Activated CD4-positive, alpha-beta memory T cell treated with anti-CD3 and anti-CD28 coated beads for 36 hours (primary cell): ENCODE measurements around the gene FOXE1. TPM values are rescaled to one million over a fixed set of nuclear protein-coding genes. Genes with fewer than 3 reads are reported as not detected.

Experiments
- CTCF ChIA-PET: fragments of 350-600 bp; sonication (Branson Sonifier 250); formaldehyde crosslinking; loops from one replicate; lab custom pipeline; 2021; ENCODE audit warnings: antibody characterized with exemption, inconsistent platforms; lab: Charles Lee
- POLR2A ChIA-PET: fragments of 350-600 bp; sonication (Branson Sonifier 250); formaldehyde crosslinking; loops from one replicate; lab custom pipeline; 2021; ENCODE audit warnings: antibody characterized with exemption; lab: Charles Lee
- DNase-seq: peaks from one replicate; pipeline ENCODE4 v3.0.0-alpha.2; 2020
- H3K27ac Mint-ChIP-seq: one replicate; pipeline ENCODE4 v1.8.0; 2021; ENCODE audit warnings: mixed read lengths
- H3K27me3 Mint-ChIP-seq: one replicate; pipeline ENCODE4 v1.8.0; 2021; ENCODE audit warnings: mixed read lengths
- H3K36me3 Mint-ChIP-seq: one replicate; pipeline ENCODE4 v1.8.0; 2021; ENCODE audit warnings: mixed read lengths
- H3K4me1 Mint-ChIP-seq: one replicate; pipeline ENCODE4 v1.8.0; 2021; ENCODE audit warnings: low read depth, mixed read lengths
- H3K4me3 Mint-ChIP-seq: one replicate; pipeline ENCODE4 v1.8.0; 2021; ENCODE audit warnings: mild to moderate bottlenecking, mixed read lengths
- H3K9me3 Mint-ChIP-seq: one replicate; pipeline ENCODE4 v1.8.0; 2021; ENCODE audit warnings: mixed read lengths
- intact Hi-C: fragments of 100-400 bp; cut with micrococcal nuclease; formaldehyde crosslinking; loops from one replicate; pipeline ENCODE4 v1.15.1; 2023
- total RNA-seq, 2 experiments: library from RNA; stranded (reverse); gene quantifications; one replicate each; pipeline ENCODE4 v1.2.3, GENCODE V29; 2021

Gene FOXE1
- total RNA-seq, 2 experiments from 2014 or later = not detected

DNA sequence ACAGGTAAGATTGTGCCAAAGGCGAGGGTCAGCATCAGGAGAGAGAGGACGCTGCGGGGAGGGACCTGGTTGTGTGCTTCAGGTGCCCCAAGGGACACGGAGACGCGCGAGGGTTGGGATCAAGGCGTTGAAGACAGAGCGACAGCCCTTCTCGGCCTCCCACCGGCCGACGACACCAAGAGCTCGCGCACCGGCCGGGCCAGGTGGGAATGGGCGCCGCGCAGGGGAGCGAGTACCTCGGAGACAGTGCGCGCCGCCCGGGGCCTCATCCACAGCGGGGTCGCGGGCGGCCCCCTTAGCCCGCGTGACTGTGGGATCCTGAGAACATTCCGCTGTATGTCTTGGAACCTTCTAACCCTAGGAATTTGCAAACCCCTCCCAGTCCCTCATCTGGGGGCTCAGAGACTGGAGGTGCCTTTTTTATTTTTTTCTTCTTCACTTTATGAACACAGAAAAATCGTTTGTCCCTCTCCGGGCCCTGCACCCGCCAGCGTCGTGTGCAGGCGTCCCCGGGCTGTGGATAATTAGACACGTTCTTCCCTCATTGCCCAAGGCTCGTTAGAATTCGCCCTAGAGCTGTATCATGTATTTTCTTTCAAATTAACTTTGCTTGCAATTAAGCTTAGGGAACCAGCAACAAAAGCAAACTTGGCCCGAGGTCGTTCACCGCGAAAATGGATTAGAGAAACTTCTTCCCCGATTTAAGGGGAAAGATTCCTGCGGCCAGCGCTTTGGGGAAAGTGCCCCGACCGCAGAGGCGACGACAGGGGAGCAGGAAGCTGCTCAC, 4.8 kb downstream of the FOXE1 start:
- Mint-ChIP-seq H3K27ac (no peak overlapping the region), H3K9me3 (no peaks in the 10 kb centered on the region), H3K36me3 (no peaks in the 10 kb centered on the region), H3K4me1 (peaks cover 13% of the 10 kb centered on the region), H3K4me3 (peak overlapping the region; percentile 17), H3K27me3 (peaks cover 71% of the 10 kb centered on the region)
- CTCF ChIA-PET = interaction anchor here (2.0 kb wide), 1 partner anchor 9 kb away, joined by 6 read pairs; no protein-coding TSS in a partner anchor
- DNase-seq = peak; percentile 27
- intact Hi-C loops = loop anchor here (5.0 kb wide), 1 partner anchor 50 kb away; no protein-coding TSS in a partner anchor
- POLR2A ChIA-PET = no interaction called here

DNA sequence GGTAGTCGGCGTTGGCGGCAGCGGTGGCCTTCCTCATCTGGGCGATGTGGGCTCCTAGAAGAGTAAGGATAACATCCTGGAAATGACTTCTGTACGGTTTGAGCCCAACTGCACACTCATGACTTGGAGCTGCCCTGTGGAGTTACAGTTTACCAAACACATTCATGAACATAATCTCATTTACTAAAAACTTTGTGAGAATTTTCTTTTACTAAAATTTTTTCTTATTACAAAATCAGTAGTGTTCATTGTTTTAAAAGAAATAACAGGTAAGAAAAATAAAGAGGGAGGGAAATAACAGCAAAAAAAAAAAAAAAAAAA, 5.3 kb downstream of the FOXE1 start:
- Mint-ChIP-seq H3K4me3 (peak overlapping the region; percentile 17), H3K27ac (no peak overlapping the region), H3K27me3 (peaks cover 69% of the 10 kb centered on the region), H3K4me1 (peaks cover 13% of the 10 kb centered on the region), H3K36me3 (no peaks in the 10 kb centered on the region), H3K9me3 (no peaks in the 10 kb centered on the region)
- ChIA-PET POLR2A (no interaction called here), CTCF (interaction anchor here (2.0 kb wide), 1 partner anchor 10 kb away, joined by 6 read pairs; no protein-coding TSS in a partner anchor)
- intact Hi-C loops = loop anchor here (5.0 kb wide), 1 partner anchor 49 kb away; no protein-coding TSS in a partner anchor
- no peak for DNase-seq

DNA sequence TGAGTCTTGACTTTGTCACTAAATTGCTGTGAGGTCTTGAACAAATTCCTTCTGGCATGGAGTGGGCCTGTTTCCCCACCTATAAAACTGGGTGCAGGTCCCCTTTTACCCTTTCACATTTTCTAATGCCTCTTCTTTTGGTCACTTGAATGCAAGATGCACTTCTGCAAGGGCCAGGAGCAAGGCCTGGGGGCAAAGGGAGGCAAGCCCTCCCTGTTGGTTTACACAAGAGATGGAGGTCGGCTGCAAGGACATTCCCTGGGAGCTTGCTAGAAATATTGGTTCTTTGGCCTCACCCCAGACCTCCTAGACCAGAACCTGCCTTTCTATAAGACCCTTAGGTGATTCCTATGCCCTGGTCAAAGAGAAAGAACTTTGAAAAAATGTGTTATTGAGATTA, 5.8 kb downstream of the FOXE1 start:
- Mint-ChIP-seq H3K9me3 (no peaks in the 10 kb centered on the region), H3K27me3 (peaks cover 69% of the 10 kb centered on the region), H3K4me1 (peaks cover 13% of the 10 kb centered on the region), H3K27ac (no peak overlapping the region), H3K36me3 (no peaks in the 10 kb centered on the region), H3K4me3 (no peak overlapping the region)
- no peak for DNase-seq
- ChIA-PET CTCF (interaction anchor here (1.4 to 2.0 kb wide), 3 partner anchors 10 to 41 kb away, joined by 5 to 6 read pairs (median 5); no protein-coding TSS in a partner anchor), POLR2A (no interaction called here)
- intact Hi-C loops = loop anchor here (5.0 kb wide), 1 partner anchor 48 kb away; no protein-coding TSS in a partner anchor

DNA sequence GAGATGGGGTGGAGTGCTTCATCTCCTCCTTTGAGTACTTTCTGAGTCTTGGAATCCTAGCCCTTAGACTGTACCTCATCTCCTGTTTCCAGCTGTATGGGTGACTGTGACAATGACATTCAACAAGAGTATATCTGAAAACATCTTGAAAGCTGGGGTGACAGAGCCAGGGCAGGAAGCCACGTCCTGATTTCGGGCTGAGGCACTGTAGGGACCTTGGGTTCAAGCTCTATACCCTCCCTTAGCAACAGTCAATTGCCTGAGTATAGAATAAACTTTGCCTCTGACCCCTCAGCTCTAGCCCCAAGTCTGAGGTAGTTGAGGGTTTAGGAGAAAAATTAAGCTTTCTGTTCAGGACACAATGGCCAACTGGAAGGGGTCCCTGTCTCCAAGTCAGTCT, 6.3 kb downstream of the FOXE1 start:
- ChIA-PET POLR2A (no interaction called here), CTCF (interaction anchor here (1.3 to 2.0 kb wide), 4 partner anchors 11 to 41 kb away, joined by 4 to 6 read pairs (median 5); no protein-coding TSS in a partner anchor)
- Mint-ChIP-seq H3K4me1 (peaks cover 9% of the 10 kb centered on the region), H3K36me3 (no peaks in the 10 kb centered on the region), H3K27ac (no peak overlapping the region), H3K27me3 (peaks cover 65% of the 10 kb centered on the region), H3K9me3 (no peaks in the 10 kb centered on the region), H3K4me3 (no peak overlapping the region)
- no peak for DNase-seq
- intact Hi-C loops = loop anchor here (5.0 kb wide), 1 partner anchor 48 kb away; no protein-coding TSS in a partner anchor

DNA sequence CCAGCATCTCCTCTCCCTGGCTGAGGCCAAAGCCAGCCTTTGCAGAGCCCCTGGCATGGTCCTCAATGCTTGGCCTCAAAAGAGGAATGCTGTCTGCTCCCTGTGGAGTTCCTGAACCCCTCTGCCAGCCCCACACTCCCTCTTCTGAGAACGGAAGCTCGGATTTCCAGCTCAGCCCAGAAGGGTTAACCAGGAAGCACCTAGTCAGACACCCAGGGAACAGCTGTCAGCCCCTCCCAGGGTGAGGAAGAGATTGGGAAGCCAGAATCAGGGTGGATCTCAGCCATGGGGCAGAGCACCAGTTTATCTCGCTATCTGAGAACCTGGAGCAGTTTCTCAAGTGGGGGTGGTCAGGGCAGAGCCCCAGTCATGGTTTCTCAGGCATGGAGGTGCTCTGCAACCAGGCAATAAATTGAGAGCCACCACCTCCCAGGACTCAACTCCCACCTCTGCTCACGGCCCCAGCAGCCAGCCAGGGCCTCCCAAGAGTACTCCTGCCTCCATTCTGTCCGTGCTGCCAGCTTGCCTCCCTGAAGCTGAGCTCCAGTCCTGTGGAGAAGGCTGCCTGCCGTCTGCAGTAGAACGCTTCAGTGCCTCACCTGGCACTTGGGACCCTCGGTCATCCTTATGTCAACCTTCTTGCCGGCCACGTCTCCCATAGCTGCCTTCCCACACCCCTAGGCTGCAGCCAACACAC, 7.6 kb downstream of the FOXE1 start:
- H3K27me3 Mint-ChIP-seq = peaks cover 61% of the 10 kb centered on the region
- intact Hi-C loops = no loop called here
- H3K4me3 Mint-ChIP-seq = no peak overlapping the region
- CTCF ChIA-PET = interaction anchor here (0.6 to 1.9 kb wide), 4 partner anchors 9 to 111 kb away, joined by 4 to 5 read pairs (median 4); no protein-coding TSS in a partner anchor
- no peak overlapping the region for H3K27ac Mint-ChIP-seq
- H3K9me3 Mint-ChIP-seq = peaks cover 9% of the 10 kb centered on the region
- POLR2A ChIA-PET = no interaction called here
- DNase-seq = no peak
- H3K36me3 Mint-ChIP-seq = no peaks in the 10 kb centered on the region
- H3K4me1 Mint-ChIP-seq = peaks cover 9% of the 10 kb centered on the region

DNA sequence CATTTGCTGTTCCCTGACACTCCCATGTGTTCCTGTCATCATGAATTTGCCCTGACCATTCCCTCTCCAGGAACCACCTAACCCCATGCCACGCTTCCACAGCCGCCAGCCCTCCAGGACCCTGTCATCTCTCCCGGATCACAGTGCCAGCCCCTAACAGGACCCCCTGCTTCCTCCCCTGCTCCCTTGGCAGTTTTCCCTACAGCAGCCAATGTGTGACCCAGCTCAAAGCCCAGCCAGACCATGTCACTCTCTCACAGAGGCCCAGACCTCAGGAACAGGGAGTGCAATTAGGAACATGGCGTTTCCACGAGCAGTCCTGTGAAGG, 8.1 kb downstream of the FOXE1 start:
- POLR2A ChIA-PET = no interaction called here
- H3K9me3 Mint-ChIP-seq = peaks cover 14% of the 10 kb centered on the region
- intact Hi-C loops = no loop called here
- H3K4me1 Mint-ChIP-seq = peaks cover 9% of the 10 kb centered on the region
- CTCF ChIA-PET = no interaction called here
- no peak overlapping the region for H3K27ac Mint-ChIP-seq
- peaks cover 2% of the 10 kb centered on the region for H3K36me3 Mint-ChIP-seq
- H3K27me3 Mint-ChIP-seq = peaks cover 59% of the 10 kb centered on the region
- H3K4me3 Mint-ChIP-seq = no peak overlapping the region
- DNase-seq = no peak

DNA sequence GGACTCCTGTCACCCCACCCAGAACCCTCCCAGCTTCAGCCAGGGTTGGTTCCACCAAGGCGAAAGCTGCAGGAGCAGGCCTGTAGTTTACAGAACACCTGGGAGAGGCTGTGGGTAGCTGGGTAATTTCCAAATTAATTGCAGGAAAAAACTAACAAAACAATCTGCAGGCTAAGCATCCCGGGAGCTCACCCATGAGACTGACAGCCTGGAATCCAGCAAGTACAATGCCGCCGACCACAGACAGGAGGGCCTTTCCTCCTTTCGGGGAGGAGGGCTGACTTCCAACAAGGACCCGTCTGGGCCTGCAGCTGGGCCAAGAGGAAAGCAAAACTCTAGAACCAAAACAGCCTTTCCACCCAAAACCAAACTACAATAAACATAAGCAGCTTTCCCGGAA, 10.3 kb downstream of the FOXE1 start:
- intact Hi-C loops = no loop called here
- CTCF ChIA-PET = interaction anchor here (1.2 to 1.8 kb wide), 2 partner anchors 10 to 168 kb away, joined by 3 to 5 read pairs; partner anchors contain the start of gene FOXE1
- H3K4me3 Mint-ChIP-seq = no peak overlapping the region
- H3K4me1 Mint-ChIP-seq = peaks cover under 1% of the 10 kb centered on the region
- H3K36me3 Mint-ChIP-seq = peaks cover 11% of the 10 kb centered on the region
- H3K27ac Mint-ChIP-seq = no peak overlapping the region
- DNase-seq = no peak
- POLR2A ChIA-PET = no interaction called here
- H3K27me3 Mint-ChIP-seq = peaks cover 41% of the 10 kb centered on the region
- H3K9me3 Mint-ChIP-seq = peaks cover 24% of the 10 kb centered on the region

DNA sequence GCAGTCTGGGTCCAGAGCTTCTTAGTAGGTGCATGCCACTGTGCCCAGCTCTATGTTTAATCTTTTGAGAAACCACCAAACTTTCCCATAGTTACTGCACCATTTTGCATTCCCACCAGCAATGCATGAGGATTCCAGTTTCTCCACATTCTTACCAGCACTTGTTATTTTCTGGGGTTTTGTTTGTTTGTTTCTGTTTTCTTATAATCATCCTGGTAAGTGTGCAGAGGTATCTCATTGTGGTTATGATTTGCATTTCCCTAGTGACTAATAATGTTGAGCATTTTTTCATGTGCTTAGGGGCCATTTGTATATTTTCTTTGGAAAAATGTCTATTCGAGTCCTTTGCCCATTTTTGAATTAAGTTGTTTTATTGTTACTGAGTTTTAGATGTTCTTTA, 11.4 kb downstream of the FOXE1 start:
- H3K4me1 Mint-ChIP-seq = no peaks in the 10 kb centered on the region
- ChIA-PET CTCF (interaction anchor here (1.7 to 1.8 kb wide), 2 partner anchors 11 to 26 kb away, joined by 4 to 5 read pairs; partner anchors contain the start of gene FOXE1), POLR2A (no interaction called here)
- peaks cover 11% of the 10 kb centered on the region for H3K36me3 Mint-ChIP-seq
- H3K27me3 Mint-ChIP-seq = peaks cover 36% of the 10 kb centered on the region
- DNase-seq = no peak
- H3K27ac Mint-ChIP-seq = no peak overlapping the region
- H3K9me3 Mint-ChIP-seq = peaks cover 24% of the 10 kb centered on the region
- H3K4me3 Mint-ChIP-seq = no peak overlapping the region
- intact Hi-C loops = no loop called here

DNA sequence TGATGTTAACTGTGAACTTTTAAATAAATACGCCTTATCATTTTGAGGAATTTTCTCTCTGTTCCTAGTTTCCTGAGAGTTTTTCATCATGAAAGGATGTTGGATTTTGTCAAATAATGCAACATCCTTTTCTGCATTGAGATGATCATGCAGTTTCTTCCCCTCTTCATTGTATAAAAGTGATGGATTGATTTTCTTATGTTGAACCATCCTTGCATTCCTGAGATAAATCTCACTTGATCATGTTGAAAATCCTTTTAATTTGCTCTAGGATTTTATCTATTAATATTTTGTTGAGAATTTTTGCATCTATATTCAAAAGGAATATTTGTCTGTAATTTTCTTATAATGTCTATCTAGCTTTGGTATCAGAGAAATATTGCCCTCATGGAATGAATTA, 13.3 kb downstream of the FOXE1 start:
- Mint-ChIP-seq H3K9me3 (peaks cover 24% of the 10 kb centered on the region), H3K4me1 (no peaks in the 10 kb centered on the region), H3K36me3 (peaks cover 11% of the 10 kb centered on the region), H3K27ac (no peak overlapping the region), H3K27me3 (peaks cover 23% of the 10 kb centered on the region), H3K4me3 (no peak overlapping the region)
- intact Hi-C loops = no loop called here
- ChIA-PET POLR2A (no interaction called here), CTCF (interaction anchor here (0.9 to 1.2 kb wide), 3 partner anchors 12 to 39 kb away, joined by 3 to 4 read pairs (median 3); no protein-coding TSS in a partner anchor)
- no peak for DNase-seq

DNA sequence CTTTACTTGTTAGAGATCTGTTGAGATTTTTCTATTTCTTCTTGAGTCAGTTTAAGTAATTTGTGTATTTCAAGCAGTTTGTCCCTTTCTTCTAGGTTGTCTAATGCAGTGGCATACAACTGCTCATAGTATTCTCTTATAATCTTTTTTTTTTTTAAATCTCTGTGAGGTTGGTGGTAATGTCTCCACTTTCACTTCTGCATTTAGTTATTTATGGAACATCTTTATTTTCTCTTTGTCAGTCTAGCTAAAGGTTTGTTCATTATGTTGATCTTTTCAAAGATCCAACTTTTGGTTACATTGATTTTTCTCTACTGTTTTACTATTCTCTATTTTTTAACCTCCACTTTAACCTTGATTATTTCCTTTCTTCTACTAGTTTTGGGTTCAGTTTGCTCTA, 13.8 kb downstream of the FOXE1 start:
- peaks cover 13% of the 10 kb centered on the region for H3K36me3 Mint-ChIP-seq
- POLR2A ChIA-PET = no interaction called here

DNA sequence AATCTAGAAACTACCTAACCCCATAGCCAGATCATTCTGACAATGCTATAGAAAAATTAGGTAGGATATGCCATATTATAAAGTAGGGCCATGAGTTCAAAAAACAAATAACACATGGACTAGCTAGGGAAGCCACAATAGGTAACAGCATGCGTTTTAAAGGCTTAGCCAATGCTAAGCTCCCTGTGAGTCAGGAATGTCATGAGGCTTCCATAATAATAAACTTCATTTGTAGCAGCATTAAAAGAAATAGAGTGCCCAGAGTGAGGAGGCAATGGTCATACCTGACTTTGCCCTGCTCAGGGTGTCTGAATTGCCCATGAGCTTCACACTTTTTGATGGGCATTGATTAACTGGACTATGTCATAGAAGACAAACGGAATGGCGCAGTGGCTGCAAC, 15.8 kb downstream of the FOXE1 start:
- H3K27ac Mint-ChIP-seq = no peak overlapping the region
- no peak overlapping the region for H3K4me3 Mint-ChIP-seq
- DNase-seq = no peak
- H3K27me3 Mint-ChIP-seq = peaks cover 10% of the 10 kb centered on the region
- no peaks in the 10 kb centered on the region for H3K4me1 Mint-ChIP-seq
- ChIA-PET POLR2A (no interaction called here), CTCF (interaction anchor here (1.2 kb wide), 1 partner anchor 22 kb away, joined by 3 read pairs; no protein-coding TSS in a partner anchor)
- intact Hi-C loops = no loop called here
- H3K36me3 Mint-ChIP-seq = peaks cover 14% of the 10 kb centered on the region
- peaks cover 24% of the 10 kb centered on the region for H3K9me3 Mint-ChIP-seq

More for the DNA sequence above, 13.8 kb downstream of the FOXE1 start:
- CTCF ChIA-PET = interaction anchor here (0.9 to 1.2 kb wide), 2 partner anchors 23 to 24 kb away, joined by 4 read pairs; no protein-coding TSS in a partner anchor
- no peak for DNase-seq
- no peaks in the 10 kb centered on the region for H3K4me1 Mint-ChIP-seq
- peaks cover 24% of the 10 kb centered on the region for H3K9me3 Mint-ChIP-seq
- intact Hi-C loops = no loop called here
- no peak overlapping the region for H3K4me3 Mint-ChIP-seq
- peaks cover 18% of the 10 kb centered on the region for H3K27me3 Mint-ChIP-seq
- no peak overlapping the region for H3K27ac Mint-ChIP-seq

DNA sequence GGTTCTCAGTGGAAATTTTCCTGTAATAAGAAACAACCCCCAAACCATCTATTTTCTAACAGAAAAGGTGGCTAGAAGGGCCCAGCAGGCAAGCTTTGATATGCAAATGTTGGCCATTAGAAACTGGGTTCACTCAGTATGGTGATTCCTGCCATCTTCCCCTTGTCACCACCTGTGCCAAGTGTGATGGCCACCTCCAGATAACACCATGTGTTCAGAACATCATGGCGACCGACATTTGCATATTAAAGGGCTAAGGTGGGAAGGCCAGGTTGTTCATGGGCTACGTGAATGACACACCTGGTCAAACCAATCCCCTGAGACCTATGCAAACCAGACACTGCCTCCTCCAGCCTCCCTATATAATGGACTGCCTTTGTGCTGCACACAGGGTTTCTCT, 20.4 kb downstream of the FOXE1 start:
- DNase-seq = no peak
- Mint-ChIP-seq H3K9me3 (no peaks in the 10 kb centered on the region), H3K27ac (no peak overlapping the region), H3K27me3 (peaks cover 4% of the 10 kb centered on the region), H3K4me1 (no peaks in the 10 kb centered on the region), H3K36me3 (peaks cover 3% of the 10 kb centered on the region), H3K4me3 (no peak overlapping the region)
- ChIA-PET CTCF (interaction anchor here (1.5 kb wide), 1 partner anchor 17 kb away, joined by 4 read pairs; no protein-coding TSS in a partner anchor), POLR2A (no interaction called here)
- intact Hi-C loops = no loop called here
